CMK (cell line): Measurements from ENCODE around the gene PARD6A.

Experiments used
- DNase-seq: peaks from one replicate; pipeline ENCODE4 v3.0.0-alpha.2; 2010; ENCODE audit warnings: low read depth

The PARD6A gene

DNA sequence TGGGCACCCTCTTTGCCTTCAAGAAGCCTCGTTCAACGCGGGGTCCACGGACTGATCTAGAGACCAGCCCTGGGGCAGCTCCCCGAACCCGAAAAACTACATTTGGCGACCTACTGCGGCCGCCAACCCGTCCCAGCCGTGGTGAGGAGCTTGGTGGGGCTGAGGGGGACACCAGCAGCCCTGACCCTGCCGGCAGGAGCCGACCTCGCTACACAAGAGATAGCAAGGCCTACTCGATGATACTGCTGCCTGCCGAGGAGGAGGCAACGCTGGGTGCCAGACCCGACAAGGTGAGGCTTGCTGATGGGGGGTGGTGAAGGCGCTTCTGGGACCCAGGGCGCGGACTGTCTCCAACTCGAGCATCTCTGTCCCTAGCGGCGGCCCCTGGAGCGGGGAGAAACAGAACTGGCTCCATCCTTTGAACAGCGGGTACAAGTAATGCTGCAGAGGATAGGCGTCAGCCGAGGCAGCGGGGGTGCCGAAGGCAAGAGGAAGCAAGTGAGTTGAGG is 6.3 kb upstream of the PARD6A start:
- no peak for DNase-seq

DNA sequence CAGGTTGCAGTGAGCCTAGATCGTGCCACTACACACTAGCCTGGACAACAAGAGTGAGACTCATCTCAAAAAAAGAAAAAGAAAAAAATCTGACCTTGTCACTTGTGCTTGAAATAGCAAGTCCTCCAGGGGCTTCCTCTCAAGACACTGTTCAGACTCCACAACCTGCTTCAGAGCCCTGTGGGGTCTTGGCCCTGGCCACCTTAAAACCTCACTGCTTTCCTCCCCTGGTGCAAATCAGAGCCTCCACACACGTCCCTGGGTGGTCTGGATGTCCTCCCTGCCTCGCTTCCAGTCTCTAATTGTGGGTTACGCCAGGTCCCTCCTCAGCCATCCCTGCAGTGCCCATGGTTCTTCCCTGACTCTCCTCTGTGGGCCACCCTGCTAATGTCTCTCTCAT is 5.4 kb upstream of the PARD6A start:
- DNase-seq = no peak

DNA sequence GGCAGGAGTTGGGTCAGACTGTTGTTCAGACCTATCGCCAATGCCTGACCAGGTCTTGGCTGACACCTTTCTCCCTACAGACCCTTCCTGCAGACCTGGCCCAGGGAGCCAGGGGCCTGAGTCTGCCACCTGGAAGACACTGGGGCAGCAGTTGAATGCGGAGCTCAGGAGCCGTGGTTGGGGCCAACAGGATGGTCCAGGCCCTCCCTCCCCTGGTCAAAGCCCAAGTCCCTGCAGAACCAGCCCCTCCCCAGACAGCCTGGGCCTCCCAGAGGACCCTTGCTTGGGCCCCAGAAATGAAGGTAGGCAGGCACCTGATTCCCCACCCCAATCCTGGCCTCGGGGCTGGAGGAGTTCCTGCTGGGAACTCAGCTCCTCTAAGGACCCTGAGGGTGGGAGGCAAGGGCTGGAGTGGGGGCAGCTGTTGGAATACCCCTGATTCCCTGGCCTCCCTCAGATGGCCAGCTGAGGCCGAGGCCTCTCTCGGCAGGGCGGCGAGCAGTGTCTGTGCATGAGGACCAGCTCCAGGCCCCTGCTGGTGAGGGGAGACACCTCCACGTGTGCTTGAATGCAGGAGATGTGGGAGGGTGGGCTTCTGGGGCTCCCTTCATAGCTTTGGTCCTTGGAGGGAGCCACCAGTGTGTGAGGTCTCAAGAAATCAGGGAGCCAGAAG is 4.3 kb upstream of the PARD6A start:
- DNase-seq = no peak

DNA sequence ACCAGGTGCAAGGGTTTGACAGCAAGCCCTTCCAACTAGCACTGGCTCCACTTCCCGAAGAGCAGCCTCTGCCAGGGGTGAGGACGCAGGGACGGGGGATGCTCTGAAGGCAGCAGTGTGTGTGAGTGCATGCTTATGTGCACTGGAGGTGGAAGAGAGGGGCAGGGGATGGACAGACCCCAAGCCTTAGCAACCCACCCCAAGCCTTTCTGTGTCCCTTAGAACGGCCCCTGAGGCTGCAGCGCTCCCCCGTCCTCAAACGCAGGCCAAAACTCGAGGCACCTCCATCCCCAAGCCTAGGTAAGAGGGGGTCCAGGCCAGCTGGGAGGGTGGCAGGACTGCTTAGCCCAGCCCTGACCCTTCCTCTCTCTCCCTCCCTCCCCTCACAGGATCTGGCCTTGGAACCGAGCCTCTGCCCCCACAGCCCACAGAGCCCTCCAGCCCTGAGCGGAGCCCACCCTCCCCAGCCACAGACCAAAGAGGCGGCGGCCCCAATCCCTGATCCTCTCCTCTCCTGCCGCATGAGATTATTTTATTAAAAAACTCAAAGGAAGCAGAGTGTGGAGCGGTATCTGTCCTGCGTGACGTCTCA is 3.6 kb upstream of the PARD6A start:
- DNase-seq = no peak

DNA sequence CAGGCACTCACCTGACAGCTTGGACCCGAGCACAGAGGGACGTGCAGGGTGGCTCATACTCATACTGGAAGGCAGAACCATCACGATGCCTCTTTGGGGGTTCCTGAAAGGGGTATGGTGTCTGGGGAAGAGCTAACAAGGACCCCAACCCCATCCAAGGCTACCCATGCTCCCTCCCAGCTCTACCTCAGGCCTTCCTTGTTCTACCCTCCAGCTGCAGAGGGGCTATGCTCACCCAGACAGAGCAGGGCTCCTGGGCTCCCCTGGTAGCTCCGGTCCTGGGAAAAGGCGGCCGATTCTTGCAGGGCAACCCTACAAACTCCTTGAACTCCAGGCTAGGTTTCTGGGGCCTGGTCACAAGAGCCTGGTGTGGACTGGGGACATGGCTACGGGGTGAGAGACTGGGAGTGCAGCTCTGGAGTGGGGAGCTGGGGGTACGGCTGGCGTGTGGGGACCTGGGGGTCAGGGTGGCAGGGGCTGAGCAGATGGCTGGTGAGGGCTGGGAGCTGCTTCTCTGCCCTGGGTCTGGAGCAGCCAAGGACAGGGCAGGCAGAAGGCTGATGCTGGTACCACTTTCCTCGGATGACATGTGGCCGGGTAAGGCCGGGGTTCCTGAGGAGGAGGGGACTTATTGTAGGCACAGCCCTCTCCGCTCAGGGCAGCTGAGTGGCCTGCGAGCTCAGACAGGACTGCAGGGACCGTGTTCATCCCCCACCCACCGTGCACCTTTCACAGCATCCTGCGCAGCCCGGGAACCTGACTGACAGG is 2.8 kb upstream of the PARD6A start:
- DNase-seq = no peak

DNA sequence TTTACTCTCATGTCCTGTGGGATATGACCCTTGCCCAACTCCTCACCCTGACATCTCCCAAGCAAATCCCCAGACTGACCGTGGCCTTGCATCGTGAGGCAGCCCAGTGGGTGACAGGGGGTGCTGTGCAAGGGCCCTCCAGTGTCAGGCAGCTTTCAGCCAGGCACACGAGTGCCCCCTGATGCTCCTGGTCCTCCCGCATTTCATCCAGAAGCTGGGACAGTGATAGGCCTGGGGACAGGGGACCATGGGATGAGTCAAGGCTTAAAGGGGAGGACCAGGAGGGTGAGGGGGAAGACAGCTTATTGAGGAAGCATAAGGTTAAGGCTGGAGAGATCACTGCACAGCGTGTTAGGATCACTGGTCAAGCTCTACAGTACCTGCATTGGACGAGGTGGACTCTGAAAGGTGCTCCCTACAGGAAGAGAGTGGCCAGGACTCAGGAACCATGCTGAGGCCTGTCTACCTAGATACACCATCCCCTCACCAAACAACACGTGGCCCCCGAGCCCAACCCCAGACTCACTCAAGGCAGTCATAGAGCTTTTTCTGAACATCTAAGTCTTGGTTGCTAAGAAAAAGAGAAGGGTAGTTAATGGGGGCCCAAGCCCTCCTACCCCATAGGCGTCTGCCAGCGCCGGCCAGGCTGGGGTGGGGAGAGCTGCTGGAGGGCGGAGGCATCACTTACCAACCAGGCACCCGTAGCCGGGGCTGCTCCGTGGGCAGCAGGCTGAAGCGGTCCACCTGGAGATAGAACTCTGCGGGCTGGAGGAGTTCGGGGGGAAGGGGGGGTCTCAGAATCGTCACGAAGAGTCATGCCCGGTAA is 1.7 kb upstream of the PARD6A start:
- DNase-seq = no peak

DNA sequence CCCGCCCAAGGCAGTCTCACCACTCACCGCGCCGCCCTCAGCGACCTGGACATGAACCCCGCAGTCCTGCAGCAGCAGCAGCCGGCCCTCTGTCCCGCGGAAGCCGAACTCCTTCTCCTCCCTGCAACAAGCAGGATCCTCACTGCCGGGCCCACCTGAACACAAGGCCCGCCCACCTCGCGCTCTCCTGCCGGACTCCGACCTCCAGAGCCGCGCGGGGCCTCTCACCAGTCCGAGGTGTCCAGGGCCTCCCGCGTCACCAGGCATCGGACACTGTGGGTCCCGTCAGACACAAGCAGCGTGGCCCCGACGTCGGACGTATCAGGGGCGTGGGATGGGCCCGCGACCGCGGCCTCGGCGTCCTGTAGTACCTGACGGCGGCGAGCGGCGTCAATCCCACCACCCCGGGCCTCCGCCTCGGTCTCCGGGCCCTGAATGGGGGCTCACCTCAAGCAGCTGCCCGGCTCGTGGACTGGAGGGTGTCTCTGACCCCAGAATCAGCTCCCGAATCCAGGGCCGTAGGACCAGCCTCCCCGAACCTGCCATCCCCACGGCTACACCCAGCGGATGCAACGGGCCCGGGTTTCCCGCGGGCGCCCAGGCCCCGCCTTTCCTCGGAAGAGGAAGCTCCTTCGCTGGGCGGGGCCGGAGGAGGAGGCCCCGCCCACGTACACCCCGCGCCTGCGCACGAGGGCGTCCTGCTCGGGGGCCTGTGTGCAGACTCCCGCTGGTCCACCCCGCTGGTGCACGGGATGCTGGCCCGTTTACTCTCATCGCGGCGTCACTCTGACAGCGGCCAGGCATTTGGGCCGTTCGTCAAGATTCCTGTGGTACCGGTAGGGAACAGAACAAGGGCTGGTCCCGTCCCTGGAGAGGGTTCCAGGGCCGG is 841 bp upstream of the PARD6A start, which contains the start of gene ACD:
ACD (minus strand) TSS at position 586 of the 889 bp plus-strand sequence; CDS start at position 546, 40 bp downstream.
- peak; percentile 76 for DNase-seq

DNA sequence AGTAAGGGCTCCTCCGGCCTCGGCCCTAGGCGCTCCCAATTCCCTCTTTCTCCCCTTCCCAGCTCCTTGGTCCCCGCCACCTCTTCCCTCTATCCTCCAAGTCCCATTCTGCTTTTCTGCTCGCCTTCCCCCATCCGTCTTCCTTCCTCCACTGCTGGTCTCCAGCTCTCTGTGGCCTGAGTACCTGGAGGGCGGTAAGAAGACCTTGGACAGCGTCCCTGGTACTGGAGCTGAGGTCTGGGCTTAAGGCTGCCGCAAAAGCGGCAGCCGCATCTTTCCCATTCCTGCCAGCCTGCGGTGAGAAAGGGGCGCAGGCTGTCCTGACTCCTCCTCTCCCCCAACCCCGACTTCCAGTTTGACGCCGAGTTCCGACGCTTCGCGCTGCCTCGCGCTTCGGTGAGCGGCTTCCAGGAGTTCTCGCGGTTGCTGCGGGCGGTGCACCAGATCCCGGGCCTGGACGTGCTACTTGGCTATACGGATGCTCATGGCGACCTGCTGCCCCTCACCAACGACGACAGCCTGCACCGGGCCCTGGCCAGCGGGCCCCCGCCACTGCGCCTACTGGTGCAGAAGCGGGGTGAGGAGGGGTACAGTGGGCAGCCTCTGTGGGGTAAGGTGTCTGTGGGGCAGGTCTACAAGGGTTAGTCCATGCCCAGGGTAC is 471 bp downstream of the PARD6A start:
- no peak for DNase-seq

DNA sequence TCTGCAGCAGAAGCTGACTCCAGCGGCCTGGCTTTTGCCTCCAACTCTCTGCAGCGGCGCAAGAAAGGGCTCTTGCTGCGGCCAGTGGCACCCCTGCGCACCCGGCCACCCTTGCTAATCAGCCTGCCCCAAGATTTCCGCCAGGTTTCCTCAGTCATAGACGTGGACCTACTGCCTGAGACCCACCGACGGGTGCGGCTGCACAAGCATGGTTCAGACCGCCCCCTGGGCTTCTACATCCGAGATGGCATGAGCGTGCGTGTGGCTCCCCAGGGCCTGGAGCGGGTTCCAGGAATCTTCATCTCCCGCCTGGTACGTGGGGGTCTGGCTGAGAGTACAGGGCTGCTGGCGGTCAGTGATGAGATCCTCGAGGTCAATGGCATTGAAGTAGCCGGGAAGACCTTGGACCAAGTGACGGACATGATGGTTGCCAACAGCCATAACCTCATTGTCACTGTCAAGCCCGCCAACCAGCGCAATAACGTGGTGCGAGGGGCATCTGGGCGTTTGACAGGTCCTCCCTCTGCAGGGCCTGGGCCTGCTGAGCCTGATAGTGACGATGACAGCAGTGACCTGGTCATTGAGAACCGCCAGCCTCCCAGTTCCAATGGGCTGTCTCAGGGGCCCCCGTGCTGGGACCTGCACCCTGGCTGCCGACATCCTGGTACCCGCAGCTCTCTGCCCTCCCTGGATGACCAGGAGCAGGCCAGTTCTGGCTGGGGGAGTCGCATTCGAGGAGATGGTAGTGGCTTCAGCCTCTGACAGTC is 1.3 kb downstream of the PARD6A start:
- no peak for DNase-seq

DNA sequence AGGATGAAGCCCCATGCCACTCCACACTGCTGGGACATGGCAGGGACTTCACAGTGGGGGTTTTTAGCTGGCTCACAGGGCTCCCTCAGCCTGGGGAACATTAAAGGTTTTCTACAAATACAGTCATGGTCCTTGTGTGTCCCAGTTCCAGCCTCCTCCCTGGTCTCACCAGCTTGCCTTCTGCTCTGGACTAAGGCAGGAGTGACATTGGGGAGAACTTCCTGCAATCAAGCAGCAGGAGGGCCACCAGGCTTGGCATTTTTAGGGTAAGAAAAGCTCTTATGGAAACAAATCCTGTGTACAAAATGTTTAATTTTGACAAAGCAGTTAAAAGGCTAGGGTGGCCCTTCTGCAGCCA is 1.9 kb downstream of the PARD6A start:
- no peak for DNase-seq

DNA sequence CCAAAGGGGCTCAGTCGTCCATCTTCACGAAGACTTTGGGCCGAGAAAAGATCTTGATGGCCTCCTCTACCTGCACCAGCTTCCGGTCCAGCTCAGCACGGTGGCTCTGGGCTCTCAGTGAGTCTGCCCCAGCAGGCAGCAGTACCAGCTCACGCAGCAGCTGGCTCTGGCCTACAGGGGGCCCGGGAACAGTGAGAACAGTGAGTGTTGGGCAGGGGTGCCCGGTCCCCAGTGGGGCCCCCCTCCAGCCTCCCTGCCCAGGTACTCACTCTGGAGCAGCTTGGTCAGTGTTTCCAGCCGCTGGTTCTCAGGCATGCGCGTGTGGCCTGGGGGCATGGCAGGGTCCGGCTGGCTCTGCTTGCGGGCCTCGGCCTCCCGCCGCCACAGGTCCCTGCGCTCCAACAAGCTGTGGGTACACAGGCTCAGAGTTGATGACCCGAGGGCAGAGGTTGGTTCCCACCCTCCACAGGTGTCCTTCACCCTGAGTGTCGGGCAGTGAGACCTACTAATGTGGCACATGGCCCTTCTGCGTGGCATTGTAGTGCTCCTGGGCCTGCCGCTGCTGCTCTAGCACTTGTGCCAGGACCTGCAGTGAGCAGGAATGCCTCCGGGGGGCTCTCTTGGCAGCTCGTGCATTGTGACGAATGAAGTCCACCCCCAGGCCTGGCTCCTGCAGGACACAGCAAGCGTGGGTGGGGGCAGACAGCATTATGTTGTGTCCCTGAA is 2.6 kb downstream of the PARD6A start:
- no peak for DNase-seq

DNA sequence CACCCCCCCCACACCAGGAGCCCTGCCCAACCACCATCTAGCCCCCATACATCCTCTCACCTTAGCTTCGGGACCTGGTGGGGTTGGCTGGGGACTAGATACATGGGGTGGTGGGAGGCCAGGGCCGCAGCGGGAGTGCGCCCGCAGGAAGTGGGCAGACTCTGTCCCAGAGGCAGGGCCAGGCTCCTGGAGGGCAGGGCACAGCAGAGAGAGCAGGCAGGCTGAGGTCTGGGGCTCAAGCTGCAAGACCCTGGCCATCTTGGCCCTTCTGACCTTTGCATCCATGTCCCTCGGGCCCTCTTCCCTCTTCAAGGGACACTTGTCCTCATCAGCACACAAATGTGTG is 3.1 kb downstream of the PARD6A start:
- DNase-seq = no peak

DNA sequence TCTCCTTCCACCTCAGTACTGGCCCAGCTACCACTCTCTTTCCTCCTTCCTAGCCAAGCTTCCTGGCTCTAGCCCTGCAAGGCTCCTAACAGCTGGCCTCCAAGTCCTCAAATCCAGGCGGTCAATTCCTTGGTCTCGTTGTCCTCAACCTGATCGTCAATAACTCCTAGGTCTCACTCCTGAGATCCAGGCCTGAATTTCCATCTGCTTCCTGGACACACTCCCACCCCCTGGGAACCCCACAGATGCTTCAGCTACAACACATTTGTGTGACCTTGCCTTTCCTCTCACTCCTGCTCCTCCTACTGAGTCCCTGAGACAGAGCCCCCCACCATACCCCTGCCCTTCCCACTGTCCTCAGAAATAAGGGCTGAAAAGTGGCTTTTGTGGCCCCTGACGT is 3.5 kb downstream of the PARD6A start:
- DNase-seq = no peak

DNA sequence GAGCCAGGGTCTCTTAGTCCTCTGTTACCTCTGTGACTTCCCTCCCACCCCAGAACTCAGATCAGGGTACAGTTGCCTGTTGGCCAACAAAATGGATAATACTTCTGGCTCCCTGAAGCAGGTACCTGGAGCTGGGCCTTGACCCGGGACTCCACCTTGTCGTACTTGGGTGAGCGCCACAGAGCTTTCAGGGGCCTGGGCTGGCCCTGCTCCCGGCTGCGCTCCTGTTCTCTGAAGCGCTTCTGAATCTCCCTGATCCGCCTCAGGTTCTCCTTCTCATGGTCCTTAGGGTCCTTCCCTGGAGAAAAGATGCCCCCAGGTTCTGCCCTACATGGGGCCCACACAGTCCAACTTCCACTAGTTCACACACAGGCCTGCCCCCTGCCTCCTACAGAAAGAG is 4.1 kb downstream of the PARD6A start:
- no peak for DNase-seq

DNA sequence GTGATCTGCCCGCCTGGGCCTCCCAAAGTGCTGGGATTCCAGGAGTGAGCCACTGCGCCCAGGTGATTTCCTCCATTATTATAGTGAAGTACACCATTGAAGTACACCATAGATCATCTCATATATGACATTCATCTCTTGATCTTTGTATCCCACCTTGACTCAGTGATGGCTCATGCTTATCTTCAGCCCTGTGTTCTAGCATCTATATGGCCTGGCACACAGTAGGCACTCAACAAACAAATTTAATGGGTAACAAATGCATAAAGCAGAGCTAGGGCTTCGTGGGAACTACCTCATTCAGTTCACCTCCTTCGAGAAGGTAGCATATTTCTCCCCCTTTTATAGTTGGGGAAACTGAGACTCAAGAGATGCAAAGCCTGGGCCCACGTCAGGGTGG is 4.8 kb downstream of the PARD6A start:
- no peak for DNase-seq

DNA sequence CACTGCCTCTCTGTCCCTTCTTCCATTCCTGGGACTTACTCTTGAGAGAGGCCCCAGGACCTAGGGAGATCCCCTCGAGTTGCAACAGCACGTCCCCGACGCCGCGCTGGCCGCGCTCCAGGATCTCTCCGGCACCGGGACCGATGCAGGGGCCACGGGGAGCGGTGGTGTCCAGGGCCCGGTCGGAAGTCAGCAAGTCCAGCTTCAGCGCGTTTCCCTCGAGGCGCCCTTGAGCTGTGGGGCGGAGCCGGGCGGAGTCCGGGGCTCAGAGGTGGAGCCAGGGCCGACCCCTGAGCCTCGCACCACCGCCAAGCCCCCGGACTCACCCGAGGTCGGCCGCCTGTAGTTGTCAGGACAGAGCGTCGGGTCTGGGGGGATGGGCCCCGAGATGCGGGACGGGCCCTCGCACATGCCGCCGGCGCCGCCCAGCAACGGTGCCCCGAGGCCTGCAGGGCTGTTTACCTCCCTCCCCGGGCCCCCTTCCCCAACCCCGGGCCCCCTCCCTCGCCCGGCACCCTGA is 5.3 kb downstream of the PARD6A start:
- no peak for DNase-seq

DNA sequence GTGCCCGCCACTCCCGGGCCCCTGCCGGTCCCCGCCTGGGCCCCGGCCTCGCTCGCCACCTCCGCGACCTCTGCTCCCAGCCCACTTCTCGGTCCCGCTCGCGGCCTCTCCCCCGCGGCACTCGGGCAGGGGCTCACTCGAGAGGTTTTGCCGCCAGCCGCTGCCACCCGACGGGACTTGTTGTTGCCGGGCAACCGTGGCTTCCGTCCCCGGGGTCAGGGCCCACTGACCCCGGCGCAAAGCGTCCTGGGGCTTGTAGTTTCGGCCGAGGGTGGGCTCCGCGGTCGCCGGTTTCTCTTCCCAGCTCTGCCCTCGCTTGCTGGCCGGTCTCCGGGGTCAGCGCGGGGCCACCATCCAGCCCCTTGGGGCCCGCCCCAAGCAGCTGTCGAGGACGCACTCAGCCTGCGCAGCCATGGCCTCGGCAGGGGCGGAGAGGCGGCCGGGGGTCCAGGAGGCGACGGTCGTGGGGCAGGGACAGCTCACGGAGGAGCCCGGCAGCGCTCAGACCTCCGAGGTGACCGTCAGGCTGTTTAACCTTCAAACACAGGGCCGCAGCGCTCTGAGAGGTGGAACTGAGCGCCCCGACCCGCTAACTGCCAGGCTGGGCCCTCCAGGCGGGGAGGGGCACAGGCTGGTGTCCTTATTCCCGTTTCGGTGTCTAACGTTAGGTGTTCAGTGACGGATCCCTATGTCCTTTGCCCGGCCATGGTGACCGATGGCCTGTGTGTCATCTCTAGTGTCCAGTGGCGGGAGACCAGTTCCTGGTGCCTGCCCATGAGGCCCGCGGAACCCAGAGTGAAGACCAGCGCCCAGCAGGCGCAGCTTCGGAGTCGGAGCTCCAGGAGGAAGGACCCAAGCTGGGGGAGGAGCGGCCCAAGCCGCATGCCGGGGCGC is 6.0 kb downstream of the PARD6A start, which contains the start of the genes C16orf86 and ENKD1:
C16orf86 (plus strand) TSS at position 256 of the 894 bp plus-strand sequence; CDS start at position 413, 157 bp downstream.
ENKD1 (minus strand) TSS at position 192 of the 894 bp plus-strand sequence. CDS start 308 bp downstream, outside the sequence.
- DNase-seq = no peak

DNA sequence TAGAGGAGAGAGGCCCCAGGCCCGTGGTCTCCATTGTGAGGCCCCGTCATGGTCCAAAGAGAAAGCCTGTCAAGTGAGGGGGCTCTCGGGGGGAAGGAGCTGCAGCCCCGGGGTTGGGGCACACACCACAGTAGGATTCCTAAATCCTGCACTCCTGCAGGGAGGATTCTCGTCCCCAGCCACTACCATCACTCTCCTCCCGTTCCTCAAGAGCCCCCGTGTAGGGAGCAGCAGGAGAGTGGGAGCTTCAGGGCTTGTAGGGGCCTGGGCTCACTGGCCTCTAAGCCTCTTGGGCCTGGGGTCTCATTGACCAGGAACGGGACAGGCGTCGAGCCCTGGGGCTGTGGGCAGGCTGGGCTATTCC is 6.7 kb downstream of the PARD6A start:
- no peak for DNase-seq
